H4 (cell line): Measurements from ENCODE around the gene PDCD1. TPM values are rescaled to one million over a fixed set of nuclear protein-coding genes. Genes with fewer than 3 reads are reported as not detected.
"Not testable (repeated sequence)": the region's sequence is repeated elsewhere in the genome, so short reads cannot be mapped to it uniquely, and the experiment has no call there.

Experiments used
- DNase-seq: peaks from one replicate; pipeline ENCODE4 v3.0.0-alpha.2; 2015; ENCODE audit warnings: low spot score
- total RNA-seq: library from RNA; depleted of rRNA; stranded (reverse); fragments of >200 nt; shearing (Covaris generic); gene quantifications from 2 replicates; pipeline ENCODE4 v1.2.3, GENCODE V29; 2014; rRNA removed

The PDCD1 gene
- not detected in 2 replicates for total RNA-seq

DNA sequence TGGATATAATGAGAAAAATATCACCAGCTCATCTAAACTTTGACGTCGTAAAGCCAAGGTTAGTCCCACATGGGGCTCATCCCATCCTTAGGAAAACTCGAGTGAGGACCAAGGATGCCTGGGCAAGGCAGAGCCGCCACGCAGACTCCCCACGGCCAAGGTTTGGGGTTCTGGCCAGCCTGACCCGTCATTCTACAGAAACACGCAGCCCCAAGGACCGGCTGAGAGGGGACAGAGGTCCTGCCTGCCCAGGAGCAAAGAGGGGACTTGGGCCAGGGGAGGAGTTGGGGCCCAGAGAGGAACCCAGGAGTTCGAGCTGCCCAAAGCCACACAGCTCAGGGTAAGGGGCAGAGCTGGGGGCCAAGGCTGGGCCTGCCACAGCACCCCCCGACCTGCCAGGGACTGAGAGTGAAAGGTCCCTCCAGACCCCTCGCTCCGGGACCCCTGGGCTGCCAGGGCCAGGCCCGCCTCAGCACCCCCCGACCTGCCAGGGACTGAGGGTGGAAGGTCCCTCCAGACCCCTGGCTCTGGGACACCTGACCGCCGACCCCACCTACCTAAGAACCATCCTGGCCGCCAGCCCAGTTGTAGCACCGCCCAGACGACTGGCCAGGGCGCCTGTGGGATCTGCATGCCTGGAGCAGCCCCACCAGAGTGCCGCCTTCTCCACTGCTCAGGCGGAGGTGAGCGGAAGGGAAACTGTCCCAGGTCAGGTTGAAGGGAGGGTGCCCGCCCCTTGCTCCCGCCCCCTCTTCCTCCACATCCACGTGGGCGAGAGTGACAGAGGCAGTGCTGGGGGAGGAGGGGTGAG, at the start of gene PDCD1:
Gene PDCD1 (minus strand): TSS at position 689 of the 811 bp plus-strand sequence. CDS start 56 bp downstream, at position 633.
- no peak for DNase-seq

DNA sequence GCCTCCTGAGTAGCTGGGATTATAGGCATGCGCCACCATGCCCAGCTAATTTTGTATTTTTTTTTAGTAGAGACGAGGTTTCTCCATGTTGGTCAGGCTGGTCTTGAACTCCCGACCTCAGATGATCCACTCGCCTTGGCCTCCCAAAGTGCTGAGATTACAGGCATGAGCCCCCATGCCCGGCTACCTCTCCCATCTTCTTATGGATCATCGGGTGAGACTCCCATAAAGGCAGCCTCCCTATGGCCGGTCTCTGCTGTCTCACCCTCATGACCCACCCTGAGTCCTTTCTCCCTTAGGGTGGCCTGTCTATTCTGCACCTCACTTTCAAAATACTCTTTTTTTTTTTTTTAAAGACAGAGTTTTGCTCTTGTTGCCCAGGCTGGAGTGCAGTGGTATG, 49.1 kb upstream of the PDCD1 start:
- DNase-seq, result not testable (repeated sequence)

GRCh38 chr2:241906826-241907570, 48.3 kb upstream of the PDCD1 start:
- DNase-seq, result no peak

GRCh38 chr2:241906378-241906770, 47.7 kb upstream of the PDCD1 start:
- DNase-seq, result not testable (repeated sequence)

DNA sequence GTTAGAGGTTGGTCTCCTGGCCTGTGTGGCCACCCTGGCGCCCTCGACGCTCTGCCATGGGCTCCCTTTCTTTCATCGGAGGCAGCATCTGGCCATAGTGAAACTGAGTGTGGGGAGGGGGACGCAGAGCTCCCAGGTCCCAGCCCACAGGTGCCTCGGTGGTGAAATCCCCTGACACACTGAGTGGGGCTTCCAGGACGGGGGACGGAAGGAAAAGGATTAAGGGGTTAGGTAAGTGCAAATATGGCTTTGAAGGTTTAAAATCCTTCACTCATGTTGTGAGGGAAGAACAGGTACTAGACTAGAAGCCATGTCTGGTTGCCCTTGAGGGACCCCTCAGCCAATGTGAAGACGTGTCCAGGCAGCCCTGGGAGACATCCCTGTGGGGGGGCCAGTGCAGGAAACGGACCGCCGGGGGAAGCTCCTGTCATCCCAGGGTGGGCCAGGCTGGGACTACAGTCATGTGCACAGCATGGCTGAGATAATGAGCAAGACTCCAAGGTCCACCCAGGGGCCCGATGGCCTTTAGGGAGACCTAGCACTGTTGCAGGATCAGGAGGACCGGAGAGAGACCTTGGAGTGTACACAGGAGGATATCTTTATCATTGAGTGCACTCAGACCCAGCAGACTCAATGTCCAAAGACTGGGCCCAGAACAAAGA, 47.2 kb upstream of the PDCD1 start:
- no peak for DNase-seq

DNA sequence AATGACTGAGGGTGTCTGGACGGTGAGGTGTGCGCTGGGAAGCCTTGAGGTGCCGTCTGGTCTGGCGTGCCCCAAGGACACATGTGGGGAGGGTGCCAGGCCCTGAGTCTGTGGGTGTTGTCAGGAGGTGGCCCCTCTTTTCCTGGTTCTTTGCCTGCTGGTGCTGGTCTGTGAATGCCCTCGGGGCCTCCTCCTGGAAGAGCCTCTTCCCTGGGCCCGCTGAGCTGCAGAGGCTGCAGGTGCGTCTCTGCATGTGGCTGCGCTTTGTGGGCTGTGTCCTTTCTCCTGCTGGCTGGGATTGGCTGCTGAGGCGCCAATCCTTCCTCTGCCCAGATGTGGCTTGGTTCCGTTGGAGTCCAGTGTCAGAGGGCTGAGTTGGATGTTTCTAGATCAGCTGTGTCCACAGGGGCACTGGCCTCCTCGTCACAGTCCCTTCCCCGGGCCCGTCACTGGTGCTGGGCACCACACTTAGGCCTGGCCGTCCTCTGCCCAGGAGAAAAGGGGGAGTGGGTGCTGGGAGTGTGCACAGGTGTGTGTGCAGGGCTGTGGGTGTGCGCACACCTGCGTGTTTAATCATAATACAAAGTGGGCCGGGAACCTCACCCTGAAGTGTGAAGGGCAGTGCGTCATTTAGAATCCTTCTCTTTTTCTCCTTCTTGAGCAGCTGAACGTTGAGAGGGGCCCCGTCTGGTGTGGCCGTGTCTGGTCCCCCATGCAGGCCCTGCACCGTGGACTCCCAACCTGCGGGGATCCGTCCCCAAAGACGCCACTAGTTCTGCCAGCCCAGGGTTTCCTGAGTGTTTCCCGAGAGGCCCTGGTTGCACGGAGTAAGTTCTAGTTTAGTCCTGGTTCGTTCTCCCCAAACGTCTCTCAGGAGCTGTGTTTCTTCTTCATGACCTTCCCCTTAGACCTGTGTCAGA, 46.4 kb upstream of the PDCD1 start:
- no peak for DNase-seq

DNA sequence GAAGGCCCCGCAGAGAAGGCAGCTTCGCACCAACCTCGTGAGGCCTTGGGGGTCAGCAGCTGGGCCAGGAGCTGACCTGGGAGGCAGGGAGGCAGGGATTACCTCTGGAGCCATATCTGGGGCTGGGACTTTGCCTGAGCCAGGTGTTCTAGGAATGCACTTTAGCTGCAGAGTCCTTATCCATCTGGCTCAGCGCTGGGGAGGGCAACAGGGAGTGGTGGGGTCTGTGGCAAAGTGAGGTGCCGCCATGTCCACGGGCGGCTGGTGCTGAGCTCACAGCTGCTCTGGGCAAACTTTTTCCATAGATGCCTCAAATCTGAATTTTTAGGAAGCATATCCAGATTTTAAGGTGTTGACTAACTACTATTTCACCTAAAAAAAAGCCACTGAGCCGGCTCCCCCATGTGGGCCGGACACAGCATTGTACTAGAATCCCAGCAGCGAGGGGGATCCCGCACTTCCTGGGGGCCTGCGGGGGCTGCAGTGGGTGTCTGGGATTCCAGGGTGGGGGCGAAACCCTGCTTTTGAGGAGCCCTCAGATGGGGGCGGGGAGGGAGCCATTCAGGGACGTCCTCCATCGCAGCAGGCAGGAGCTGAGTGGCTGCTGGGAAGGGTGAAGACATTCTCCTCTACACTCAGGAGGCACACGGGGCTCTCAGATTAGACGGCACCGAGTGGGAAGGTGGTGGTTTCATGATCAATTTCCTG, 45.5 kb upstream of the PDCD1 start:
- no peak for DNase-seq

DNA sequence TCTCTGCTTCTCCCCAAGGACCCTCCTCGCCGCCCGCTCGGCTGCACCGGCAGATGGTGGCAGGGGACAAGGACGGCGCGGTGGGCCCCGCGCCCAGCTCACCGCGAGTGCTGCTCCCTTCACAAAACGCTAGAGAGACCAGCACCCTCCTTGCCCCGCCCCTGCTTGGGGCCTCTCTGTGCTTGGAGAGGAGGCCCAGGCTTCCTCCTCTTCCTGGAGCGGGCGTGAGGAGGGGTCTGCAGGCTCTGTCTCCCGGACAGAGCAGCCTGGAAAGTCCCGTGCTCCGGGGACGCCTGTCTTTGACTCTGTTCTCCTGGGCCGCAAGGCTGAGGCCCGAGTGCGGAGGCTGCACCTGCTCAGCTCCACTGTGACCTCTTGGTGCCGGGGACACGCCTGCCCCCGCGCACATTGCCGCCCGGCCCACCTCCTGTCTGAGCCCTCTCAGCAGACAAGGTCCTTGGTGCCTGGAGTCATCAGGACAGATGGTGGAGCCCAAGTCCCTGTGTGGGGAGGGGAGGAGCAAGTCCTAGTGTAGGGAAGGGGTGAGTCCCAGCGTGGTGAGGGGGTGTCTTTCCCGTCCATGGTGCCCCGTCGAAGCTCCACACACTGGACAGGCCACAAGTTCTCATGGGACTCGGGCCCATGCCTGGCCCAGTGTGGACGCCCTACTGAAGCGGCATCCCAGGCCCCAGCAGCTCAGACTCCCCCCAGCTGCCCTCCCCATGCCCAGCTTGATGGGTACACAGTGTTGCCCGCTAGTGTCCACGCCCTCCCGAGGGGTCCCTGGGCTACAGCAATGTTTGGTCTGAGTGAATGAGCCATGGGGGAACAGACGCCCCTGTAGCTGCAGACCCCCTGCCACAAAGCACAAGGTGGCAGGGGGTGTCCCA, 44.7 kb upstream of the PDCD1 start:
- DNase-seq, result no peak

DNA sequence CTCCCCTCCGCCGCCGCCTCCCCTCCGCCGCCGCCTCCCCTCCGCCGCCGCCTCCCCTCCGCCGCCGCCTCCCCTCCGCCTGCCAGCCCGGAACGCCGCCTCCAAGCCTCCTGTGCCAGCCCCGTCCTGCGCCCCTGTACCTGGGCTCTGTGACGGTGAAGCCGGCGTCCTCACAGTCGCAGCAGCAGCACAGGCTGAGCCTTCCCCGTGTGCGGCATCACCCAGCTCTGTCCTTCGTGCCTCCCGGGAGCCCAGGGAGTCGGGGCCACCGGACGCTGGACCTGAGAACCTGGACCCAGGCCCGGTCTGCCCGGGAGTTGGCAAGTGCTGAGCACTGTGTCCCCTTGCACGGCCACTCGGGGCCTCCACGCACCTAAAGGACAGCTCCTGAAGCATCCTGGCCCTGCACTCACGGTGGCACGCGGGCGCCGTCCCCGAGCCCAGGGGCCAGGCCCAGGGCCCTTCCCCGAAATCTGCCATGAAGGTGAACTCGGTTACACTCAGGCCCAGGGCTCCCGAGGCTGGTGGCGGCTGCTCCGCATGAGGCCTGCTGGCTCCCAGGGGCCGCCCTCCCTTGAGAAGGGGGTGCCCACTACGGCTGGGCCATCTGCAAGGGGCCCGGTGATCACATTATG, 43.8 kb upstream of the PDCD1 start:
- no peak for DNase-seq

DNA sequence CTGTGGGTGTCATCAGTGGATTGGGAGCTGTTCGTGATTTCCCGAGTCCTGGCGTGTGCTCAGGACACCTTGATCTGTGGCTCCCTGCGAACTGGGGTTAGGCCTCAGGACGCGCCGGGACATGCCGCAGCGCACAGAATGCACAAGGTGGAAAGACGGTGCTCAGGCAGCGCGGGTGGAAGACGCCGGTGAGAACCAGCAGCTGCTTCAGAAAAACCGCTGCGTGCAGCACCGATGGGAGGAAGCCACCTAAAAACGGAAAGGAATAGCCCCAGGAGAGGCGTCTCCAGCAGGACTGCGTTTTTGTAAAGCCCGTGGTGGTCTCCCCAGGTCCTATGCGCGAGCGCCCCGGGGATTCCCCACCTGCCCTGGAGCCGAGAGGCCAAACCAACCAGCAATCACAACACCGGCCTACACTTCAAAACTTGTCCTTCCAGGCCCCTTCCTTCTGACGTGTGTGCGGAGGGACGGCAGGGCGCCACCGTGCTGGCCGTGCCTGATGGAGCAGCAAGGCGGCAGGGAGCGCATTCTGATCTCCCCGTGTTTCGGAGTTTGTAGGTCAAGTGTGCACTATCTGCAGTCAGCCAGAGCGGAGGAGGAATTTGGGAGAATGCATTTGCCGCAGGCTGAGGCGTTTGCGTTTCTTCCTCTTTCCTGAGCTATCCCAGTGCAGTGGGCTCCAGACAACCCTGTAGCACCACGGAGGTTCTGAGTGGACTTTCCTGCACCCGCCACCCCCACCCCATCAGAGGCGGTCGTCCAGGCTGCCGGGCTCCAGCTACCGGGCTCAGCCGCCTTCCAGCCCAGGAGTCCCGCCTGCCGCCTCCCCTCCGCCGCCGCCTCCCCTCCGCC, 43.0 kb upstream of the PDCD1 start:
- no peak for DNase-seq

DNA sequence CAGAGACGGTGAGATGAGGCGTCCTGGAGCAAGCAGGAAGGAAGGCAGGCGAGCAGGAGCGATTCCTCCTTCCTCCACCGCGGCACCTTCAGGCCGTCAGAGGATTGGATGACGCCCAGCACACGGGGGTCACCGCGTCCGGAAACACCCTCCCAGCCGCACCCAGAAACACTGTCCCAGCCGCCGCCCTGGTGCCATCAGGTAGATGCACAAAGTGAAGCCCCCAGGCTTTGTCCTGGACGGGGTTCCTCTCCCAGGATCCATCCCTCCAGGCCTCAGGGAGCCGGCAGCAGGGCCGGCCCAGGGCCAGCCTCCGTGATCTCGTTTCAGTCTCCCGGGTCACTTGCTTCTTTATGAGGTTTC, 42.3 kb upstream of the PDCD1 start:
- DNase-seq, result no peak

- DNase-seq, result no peak
Observed at GRCh38 chr2:241900251-241901017, 41.7 kb upstream of the PDCD1 start.

DNA sequence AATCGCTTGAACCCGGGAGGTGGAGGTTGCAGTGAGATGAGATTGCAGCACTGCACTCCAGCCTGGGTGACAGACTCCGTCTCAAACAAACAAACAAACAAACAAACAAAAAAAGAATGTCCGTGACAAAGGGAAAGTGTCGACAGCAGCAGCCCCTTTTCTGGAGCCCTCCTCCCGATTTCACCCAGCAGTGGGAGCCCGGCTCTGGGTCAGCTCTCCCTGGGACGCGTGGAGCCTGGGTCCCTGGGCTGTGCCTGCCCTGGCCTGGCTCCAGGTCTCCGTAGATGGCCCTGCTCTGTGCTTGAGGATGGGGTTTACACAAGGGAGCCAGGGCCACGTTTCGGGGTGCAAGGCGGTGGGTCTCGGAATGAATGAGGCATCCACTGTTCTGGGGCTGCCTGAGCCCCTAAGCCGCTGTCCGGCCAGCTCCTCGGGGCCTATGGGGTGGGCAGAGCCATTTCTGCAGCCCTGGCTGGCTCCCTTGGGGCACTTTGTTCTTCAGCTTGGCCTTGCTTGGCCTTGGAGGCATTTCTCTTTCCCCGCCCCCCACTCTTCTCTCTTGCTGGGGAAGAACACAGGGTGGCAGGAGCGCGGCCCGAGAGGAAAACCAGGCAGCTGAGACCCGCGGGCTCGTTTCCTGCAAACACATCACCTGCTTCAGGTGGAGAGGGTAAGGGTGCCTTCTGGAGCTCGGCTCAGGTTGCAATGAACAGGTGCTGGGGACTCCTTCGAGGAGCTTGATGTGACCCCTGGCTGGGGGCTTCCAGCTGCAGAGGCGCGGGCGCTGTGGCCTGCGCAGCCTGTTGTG, 40.0 kb upstream of the PDCD1 start:
- DNase-seq, result no peak

GRCh38 chr2:241897231-241897916, 38.7 kb upstream of the PDCD1 start:
- no peak for DNase-seq

GRCh38 chr2:241896746-241897201, 38.1 kb upstream of the PDCD1 start:
- no peak for DNase-seq
